Measurements from ENCODE around the gene CCDC171. TPM values are rescaled to one million over a fixed set of nuclear protein-coding genes. Genes with fewer than 3 reads are reported as not detected.

CCDC171 gene
- total RNA-seq, 4 donors from 2014 or later = 2.5 to 4.2 (median 3.3) TPM

GRCh38 chr9:15959663-15960062 is 406.8 kb downstream of the CCDC171 start:
- TF ChIP-seq POLR2A (IDR thresholded peaks at IDR 0.05) = no peak
- TF ChIP-seq CTCF (IDR thresholded peaks at IDR 0.05) = no peak
- no peak for DNase-seq (ENCODE audit: low spot score in 2 of 2)
- intact Hi-C loops (cut with DNase I; ENCODE audit: low total_unique reads) = no loop called here
- WGBS, 2 donors = 61 to 77% methylated on average over 1 of the region's 1 CpG
- H3K4me3 ChIP-seq (ENCODE audit: low read depth, poor library complexity, severe bottlenecking) = no peak overlapping the region

DNA sequence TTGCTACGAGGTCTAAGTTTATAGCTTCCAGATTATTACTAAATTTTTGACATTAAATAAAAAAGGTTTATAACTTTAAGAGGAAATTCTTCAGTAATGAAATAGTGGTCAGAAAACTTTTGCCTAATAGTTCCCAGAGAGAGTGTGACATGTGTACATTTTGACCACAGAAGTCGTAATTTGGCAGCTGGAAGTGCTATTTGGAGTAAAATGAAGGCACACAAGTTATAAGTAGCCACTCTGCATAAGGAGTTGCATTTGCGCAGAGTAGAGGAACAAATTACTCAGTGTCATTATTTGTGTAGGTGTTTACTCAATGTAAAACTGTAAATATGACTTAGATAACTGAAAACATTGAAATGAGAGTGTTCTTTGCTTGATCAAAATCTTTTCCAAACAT is 408.4 kb downstream of the CCDC171 start:
- H3K4me3 ChIP-seq (ENCODE audit: low read depth, poor library complexity, severe bottlenecking) = no peak overlapping the region
- WGBS, 2 donors = 82 to 83% methylated on average over 3 of the region's 3 CpGs
- no peak for DNase-seq (ENCODE audit: low spot score in 2 of 2)
- intact Hi-C loops (cut with DNase I; ENCODE audit: low total_unique reads) = no loop called here
- TF ChIP-seq CTCF (IDR thresholded peaks at IDR 0.05) (no peak), POLR2A (IDR thresholded peaks at IDR 0.05) (no peak)

- 93 to 97% methylated on average over 2 of the region's 2 CpGs for WGBS, 2 donors
- no peak overlapping the region for H3K4me3 ChIP-seq (ENCODE audit: low read depth, poor library complexity, severe bottlenecking)
- intact Hi-C loops (cut with DNase I; ENCODE audit: low total_unique reads) = no loop called here
- TF ChIP-seq POLR2A (IDR thresholded peaks at IDR 0.05) (no peak), CTCF (IDR thresholded peaks at IDR 0.05) (no peak)
- DNase-seq (ENCODE audit: low spot score in 2 of 2) = no peak
Observed at GRCh38 chr9:15965246-15965745, 412.5 kb downstream of the CCDC171 start.

DNA sequence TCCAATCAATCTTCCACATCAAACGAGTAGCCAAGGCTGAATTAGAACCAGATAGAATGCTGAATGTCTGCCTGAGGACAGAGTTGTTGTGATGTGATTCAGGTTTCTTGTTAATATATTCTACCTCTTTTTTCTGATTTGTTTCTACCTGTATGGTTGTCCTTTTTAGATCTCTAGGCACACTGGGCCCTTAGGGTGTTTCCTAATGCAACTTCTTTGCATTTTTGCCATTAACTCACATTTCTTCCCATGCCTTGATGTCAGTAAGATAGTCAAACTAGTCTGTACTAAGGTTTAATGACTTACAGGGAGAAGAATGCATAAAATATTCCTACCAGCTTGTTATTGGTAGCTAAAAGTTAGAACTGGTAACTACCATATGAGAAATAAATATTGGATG is 413.6 kb downstream of the CCDC171 start:
- intact Hi-C loops (cut with DNase I; ENCODE audit: low total_unique reads) = no loop called here
- no peak for TF ChIP-seq POLR2A (IDR thresholded peaks at IDR 0.05)
- no peak for TF ChIP-seq CTCF (IDR thresholded peaks at IDR 0.05)
- DNase-seq (ENCODE audit: low spot score in 2 of 2) = no peak
- H3K4me3 ChIP-seq (ENCODE audit: low read depth, poor library complexity, severe bottlenecking) = no peak overlapping the region
- 65 to 67% methylated on average over 1 of the region's 1 CpG for WGBS, 2 donors

DNA sequence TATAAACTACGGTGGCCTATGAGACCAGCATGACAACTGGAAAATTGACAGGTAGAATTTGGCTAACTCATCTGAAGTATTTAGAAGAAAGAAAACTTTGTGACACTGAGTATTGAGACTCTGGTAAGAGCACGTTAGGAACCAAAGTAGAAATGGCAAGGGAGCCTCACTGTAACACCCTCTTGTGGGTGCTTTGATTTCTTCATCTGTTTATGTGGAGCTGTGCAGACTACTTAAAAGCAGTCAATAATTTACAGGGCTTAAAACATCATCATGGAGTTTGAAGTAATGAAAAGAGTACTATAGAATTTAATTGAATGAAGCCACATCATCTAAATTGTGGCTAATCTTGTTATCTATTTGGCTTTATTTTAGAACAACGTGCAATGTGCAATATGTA is 414.2 kb downstream of the CCDC171 start:
- DNase-seq (ENCODE audit: low spot score in 2 of 2) = no peak
- no peak overlapping the region for H3K4me3 ChIP-seq (ENCODE audit: low read depth, poor library complexity, severe bottlenecking)
- intact Hi-C loops (cut with DNase I; ENCODE audit: low total_unique reads) = no loop called here
- WGBS, 2 donors = 81 to 83% methylated on average over 3 of the region's 3 CpGs
- TF ChIP-seq CTCF (IDR thresholded peaks at IDR 0.05) (no peak), POLR2A (IDR thresholded peaks at IDR 0.05) (no peak)

- 88 to 92% methylated on average over 4 of the region's 4 CpGs for WGBS, 2 donors
- no peak for DNase-seq (ENCODE audit: low spot score in 2 of 2)
- no peak for TF ChIP-seq CTCF (IDR thresholded peaks at IDR 0.05)
- no peak for TF ChIP-seq POLR2A (IDR thresholded peaks at IDR 0.05)
- H3K4me3 ChIP-seq (ENCODE audit: low read depth, poor library complexity, severe bottlenecking) = no peak overlapping the region
- intact Hi-C loops (cut with DNase I; ENCODE audit: low total_unique reads) = no loop called here
Observed at GRCh38 chr9:15972760-15973159, 419.9 kb downstream of the CCDC171 start.
